Pancreas (tissue), 10 donors: ENCODE measurements around the gene RRP36. TPM values are rescaled to one million over a fixed set of nuclear protein-coding genes. Genes with fewer than 3 reads are reported as not detected.

ENCODE experiments used
- ATAC-seq, 4 donors: fragments of 200-7000 bp; cut with Tn5 transposase; one replicate each; pipeline versions ENCODE4 v1.8.0 to v1.9.1; 2020; ENCODE audit warnings: mild to moderate bottlenecking in 4 of 4, moderate library complexity in 4 of 4
- DNase-seq, 6 donors: peaks; one replicate each; pipeline ENCODE4 v3.0.0-alpha.2; 2020
- FAIRE-seq: peaks from 2 replicates; lab custom pipeline; 2012; peaks lifted over from hg19 to GRCh38; lab: Jason Lieb, UNC
- H3K27ac ChIP-seq, 4 donors: fragments of 200-600 bp; sonication (generic); 1 replicate in 3 of 4; 2 replicates in 1 of 4; pipeline versions ENCODE4 v1.5.0 to v1.8.0; 2020
- H3K27me3 ChIP-seq, 4 donors: fragments of 200-600 bp; one replicate each; pipeline ENCODE4 v1.8.0; 2021
- H3K36me3 ChIP-seq, 3 donors: fragments of 200-600 bp; sonication (generic) in 1 of 3; one replicate each; pipeline versions ENCODE4 v1.5.0 to v1.8.0; 2020 to 2021
- H3K4me1 ChIP-seq, 3 donors: fragments of 200-600 bp; one replicate each; pipeline ENCODE4 v1.8.0; 2021
- H3K4me3 ChIP-seq, 4 donors: fragments of 200-600 bp; sonication (generic) in 2 of 4; one replicate each; pipeline versions ENCODE4 v1.5.0 to v1.8.0; 2020 to 2021
- H3K9me3 ChIP-seq, 4 donors: fragments of 200-600 bp; one replicate each; pipeline ENCODE4 v1.8.0; 2021
- WGBS, 2 donors: extraction: QIAGEN DNeasy Blood & Tissue Kit; methylation state at CpG; one replicate each; pipeline ENCODE4 v1.1.7; 2013; 5-methylcytosine and 5-hydroxymethylcytosine counted together
- intact Hi-C, 3 donors: fragments of 100-400 bp; cut with DNase I; formaldehyde crosslinking; loops; one replicate each; pipeline versions ENCODE4 v1.11.1 to v1.14.2; 2022
- polyA plus RNA-seq, 2 donors: library from polyadenylated mRNA; stranded (reverse); fragments of 200-250 nt; gene quantifications; one replicate each; pipeline ENCODE4 v1.2.3, GENCODE V29; 2013
- total RNA-seq, 6 donors: library from RNA; stranded (reverse); fragmentation: NEBNext Ultra II Directional in 4 of 6; extraction: Animal tissue kit (Norgen Biotek cat#: 25700) in 4 of 6; gene quantifications; one replicate each; pipeline versions ENCODE4 v1.2.1 to v1.2.4, GENCODE V29; 2021 to 2023
- TF ChIP-seq, protein P1 (sequence below), 4 donors: fragments of 200-600 bp; sonication (generic) in 3 of 4; IDR thresholded peaks; one replicate each; pipeline versions ENCODE4 v1.5.0 to v1.8.0; 2021; ENCODE audit warnings: antibody characterized with exemption in 4 of 4
- donor health status: healthy with polysubstance abuse.
- donor health status: DM: no; HTN: no; CAD: no; lungs with moderate emphysema.
- donor health status: DM: no; HTN: no; CAD: no.
- donor health status: control.
- donor health status: control.
- donor health status: Bipolar disorder and iron deficiency.
- donor health status: DM: yes; HTN: yes; CAD: no.
- donor health status: DM: no; HTN: no; CAD: no.
- donor health status: DM: no; HTN: no; CAD: no.
- donor health status: DM: yes; HTN: yes; CAD: no.

The RRP36 gene
- total and polyA plus RNA-seq, 8 donors = 13.2 to 32.9 (median 22.3) TPM

DNA sequence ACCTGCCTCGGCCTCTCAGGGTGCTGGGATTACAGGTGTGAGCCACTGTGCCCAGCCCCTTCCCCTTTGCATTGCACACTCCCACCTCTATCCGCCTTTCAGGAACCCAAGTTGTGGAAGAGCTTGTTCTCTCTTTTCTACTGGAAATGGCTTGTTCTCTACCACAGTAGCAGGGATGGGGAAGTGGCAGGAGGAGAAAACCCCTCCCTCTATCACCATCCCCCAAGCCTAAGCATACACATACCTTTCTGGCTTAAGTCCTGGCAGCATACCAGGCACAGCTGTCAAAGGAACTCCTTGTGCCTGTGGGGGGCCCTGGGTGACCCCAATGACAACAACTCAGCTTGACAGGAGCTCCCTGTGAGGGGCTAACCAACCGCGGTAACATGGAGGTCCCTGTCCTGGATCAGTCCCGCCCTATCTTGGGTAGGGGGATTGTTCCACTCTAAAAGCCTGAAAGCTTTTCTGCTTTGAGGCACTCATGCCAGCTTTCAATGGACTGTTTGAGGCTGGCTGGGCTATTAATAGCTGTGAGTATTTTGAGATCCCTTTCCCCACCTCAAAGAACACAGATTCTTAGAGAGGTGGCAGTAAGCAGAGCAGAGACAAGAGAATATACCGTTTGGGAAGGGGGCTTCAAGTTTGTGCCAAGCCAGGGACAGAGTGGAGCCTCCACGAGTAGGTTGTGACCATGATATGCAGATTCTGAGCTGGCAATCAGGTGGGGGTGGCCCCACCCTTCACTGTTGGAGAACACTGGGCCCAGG is 5.1 kb upstream of the RRP36 start:
- H3K27ac ChIP-seq = no peak overlapping the region
- H3K27me3 ChIP-seq = no peaks in the 10 kb centered on the region
- H3K4me1 ChIP-seq = peaks cover 0 to 23% (median 4%) of the 10 kb centered on the region in 3 donors
- WGBS, 2 donors = 69 to 75% methylated on average over 7 of the region's 7 CpGs
- no peak for FAIRE-seq
- peaks cover 0 to 9% (median 0%) of the 10 kb centered on the region in 3 donors for H3K36me3 ChIP-seq
- H3K4me3 ChIP-seq = no peak overlapping the region
- ATAC-seq = no peak
- TF ChIP-seq, protein P1, sequence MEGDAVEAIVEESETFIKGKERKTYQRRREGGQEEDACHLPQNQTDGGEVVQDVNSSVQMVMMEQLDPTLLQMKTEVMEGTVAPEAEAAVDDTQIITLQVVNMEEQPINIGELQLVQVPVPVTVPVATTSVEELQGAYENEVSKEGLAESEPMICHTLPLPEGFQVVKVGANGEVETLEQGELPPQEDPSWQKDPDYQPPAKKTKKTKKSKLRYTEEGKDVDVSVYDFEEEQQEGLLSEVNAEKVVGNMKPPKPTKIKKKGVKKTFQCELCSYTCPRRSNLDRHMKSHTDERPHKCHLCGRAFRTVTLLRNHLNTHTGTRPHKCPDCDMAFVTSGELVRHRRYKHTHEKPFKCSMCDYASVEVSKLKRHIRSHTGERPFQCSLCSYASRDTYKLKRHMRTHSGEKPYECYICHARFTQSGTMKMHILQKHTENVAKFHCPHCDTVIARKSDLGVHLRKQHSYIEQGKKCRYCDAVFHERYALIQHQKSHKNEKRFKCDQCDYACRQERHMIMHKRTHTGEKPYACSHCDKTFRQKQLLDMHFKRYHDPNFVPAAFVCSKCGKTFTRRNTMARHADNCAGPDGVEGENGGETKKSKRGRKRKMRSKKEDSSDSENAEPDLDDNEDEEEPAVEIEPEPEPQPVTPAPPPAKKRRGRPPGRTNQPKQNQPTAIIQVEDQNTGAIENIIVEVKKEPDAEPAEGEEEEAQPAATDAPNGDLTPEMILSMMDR (IDR thresholded peaks at IDR 0.05) = no peak
- H3K9me3 ChIP-seq = no peaks in the 10 kb centered on the region
- intact Hi-C loops = no loop called here
- no peak for DNase-seq

DNA sequence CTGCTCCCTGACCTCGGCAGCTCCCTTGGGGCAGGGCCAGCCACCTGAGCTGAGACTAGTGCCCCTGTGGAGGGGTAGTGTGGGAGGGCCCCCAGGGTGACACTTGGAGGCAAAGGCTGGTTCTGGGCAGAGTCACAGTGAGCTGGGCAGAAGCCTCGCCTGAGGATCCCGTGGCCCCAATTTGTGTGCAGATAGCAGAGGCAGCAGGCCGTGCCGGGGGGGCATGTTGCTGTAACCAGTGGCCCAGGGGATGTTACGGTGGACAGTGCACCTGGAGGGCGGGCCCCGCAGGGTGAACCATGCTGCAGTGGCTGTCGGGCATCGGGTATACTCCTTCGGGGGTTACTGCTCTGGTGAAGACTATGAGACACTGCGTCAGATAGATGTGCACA is 4.5 kb upstream of the RRP36 start:
- H3K4me3 ChIP-seq = no peak overlapping the region
- peaks cover 0 to 6% (median 0%) of the 10 kb centered on the region in 3 donors for H3K36me3 ChIP-seq
- WGBS, 2 donors = 87 to 88% methylated on average over 12 of the region's 12 CpGs
- no peak for FAIRE-seq
- H3K9me3 ChIP-seq = no peaks in the 10 kb centered on the region
- H3K27ac ChIP-seq = no peak overlapping the region
- peaks cover 0 to 23% (median 4%) of the 10 kb centered on the region in 3 donors for H3K4me1 ChIP-seq
- intact Hi-C loops = no loop called here
- DNase-seq = peak in 2 of 6 donors; percentile 32 to 71
- ATAC-seq = no peak
- no peaks in the 10 kb centered on the region for H3K27me3 ChIP-seq
- TF ChIP-seq, protein P1 (IDR thresholded peaks at IDR 0.05) = no peak

DNA sequence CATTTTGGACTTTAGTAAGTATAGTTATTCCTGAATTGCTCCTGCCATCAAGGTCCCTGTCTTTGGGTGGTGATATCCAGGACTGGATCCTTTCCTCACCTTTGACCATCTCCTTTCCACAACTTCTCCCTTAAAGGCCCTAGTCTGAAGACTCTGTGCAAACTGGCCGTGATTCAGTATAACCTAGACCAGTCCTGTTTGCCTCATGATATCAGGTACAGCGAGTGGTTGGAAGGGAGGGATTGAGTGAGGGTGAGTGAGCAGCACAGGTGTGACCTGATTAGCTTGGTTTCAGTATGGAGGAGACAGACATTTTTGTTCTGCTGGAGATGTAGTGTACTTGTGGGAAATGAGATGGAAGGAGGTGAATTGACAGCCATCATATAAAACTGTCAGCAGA is 2.3 kb upstream of the RRP36 start:
- no peak for DNase-seq
- Histone ChIP-seq H3K4me3 (no peak overlapping the region), H3K4me1 (peaks cover 0 to 31% (median 3%) of the 10 kb centered on the region in 3 donors), H3K27ac (no peak overlapping the region), H3K27me3 (no peaks in the 10 kb centered on the region), H3K9me3 (no peaks in the 10 kb centered on the region), H3K36me3 (peaks cover 0 to 6% (median 0%) of the 10 kb centered on the region in 3 donors)
- WGBS, 2 donors = 63 to 71% methylated on average over 2 of the region's 2 CpGs
- ATAC-seq = no peak
- TF ChIP-seq, protein P1 (IDR thresholded peaks at IDR 0.05) = no peak
- FAIRE-seq = no peak
- intact Hi-C loops = no loop called here

DNA sequence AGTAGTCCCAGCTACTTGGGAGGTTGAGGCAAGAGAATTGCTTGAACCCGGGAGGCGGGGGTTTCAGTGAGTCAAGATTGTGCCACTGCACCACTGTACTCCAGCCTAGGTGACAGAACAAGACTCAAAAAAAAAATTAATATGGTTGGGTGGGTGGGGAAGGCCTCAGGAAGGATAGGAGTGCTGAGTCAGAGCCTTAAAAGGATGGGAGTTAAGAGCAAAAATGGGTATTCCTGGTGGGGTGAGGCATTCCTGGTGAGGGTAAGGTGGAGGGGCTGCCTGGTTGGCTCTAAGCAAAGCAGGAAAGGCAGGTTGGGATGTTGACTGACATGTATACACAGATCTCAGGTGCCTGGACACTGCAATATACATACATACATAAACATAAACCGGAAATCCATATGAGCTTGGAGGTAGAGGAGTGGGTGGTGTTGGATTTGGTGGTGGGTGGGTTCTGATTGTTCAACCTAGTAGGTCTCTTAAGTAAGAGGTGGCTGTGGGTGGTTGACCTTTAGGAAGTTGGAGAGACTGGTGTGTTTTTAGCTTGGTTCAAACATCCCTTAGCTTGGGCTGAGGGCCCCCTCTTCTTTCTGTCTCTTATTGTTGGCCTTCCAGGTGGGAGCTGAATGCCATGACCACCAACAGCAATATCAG is 1.2 kb upstream of the RRP36 start:
- DNase-seq (peak in 1 of 6 donors; percentile 2), ATAC-seq (no peak), FAIRE-seq (no peak)
- no peak overlapping the region for H3K27ac ChIP-seq
- H3K27me3 ChIP-seq = no peaks in the 10 kb centered on the region
- H3K4me3 ChIP-seq = no peak overlapping the region
- TF ChIP-seq, protein P1 (IDR thresholded peaks at IDR 0.05) = no peak
- intact Hi-C loops = no loop called here
- 92 to 97% methylated on average over 3 of the region's 3 CpGs for WGBS, 2 donors
- peaks cover 0 to 13% (median 3%) of the 10 kb centered on the region in 3 donors for H3K36me3 ChIP-seq
- peaks cover 0 to 25% (median 3%) of the 10 kb centered on the region in 3 donors for H3K4me1 ChIP-seq
- H3K9me3 ChIP-seq = no peaks in the 10 kb centered on the region
